Colon (tissue), 2 donors: ENCODE data around the gene ABTB1.
"Not testable (repeated sequence)": the region's sequence is repeated elsewhere in the genome, so short reads cannot be mapped to it uniquely, and the experiment has no call there.

Source experiments
- FAIRE-seq: peaks from 2 replicates; lab custom pipeline; 2012; peaks lifted over from hg19 to GRCh38; lab: Jason Lieb, UNC
- donor health status: control.
- donor health status: control.

Gene ABTB1

DNA sequence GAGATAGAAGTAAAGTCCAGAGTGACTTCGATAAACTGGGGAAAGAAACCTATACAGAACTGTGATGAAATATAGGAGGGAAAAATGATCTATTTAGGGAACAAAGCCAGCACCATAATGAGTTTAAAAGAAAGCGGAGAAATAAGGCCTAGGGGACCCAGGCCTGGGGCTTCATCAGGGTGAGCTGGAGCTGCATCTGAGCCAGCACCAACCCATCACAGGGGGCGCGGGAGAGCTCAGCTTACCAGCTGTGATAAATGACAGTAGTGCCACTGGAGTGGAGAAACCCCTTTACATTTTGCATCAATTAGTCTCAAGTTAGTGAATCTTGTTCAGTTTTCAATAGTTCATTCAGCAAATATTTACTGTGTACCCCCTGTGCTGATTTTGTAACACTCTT is 22.5 kb upstream of the ABTB1 start:
- FAIRE-seq = no peak

DNA sequence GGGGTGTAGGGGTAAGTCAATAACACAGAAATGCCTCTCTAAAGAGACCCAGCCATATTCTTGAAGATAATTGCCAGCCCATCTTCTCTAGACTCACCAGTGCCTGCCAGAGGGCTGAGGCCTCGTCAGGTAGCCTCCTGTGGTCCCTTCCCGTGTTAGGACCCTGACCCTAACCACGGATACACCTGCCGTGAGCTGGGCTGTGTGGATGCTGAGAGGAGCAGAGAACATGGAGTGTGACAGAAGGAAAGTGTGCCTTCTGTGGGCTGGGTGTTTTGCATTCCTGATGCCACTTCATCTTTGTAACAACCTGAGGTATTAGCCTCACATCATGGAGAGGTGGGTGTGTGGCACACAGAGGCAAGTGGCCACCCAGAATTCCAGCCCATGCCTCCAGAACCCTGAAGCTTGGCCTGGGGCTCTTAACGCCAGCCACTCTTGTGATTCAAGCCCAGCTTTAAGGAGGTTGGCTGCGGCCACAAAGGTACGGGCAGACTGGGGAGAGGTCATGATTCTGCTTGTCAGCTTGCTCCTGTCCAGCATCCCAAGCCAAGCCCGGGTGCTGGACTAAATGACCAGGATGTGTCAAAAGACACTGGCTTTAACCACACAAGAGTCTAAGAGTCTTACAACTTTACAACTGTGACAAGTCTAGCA is 21.1 kb upstream of the ABTB1 start:
- no peak for FAIRE-seq

DNA sequence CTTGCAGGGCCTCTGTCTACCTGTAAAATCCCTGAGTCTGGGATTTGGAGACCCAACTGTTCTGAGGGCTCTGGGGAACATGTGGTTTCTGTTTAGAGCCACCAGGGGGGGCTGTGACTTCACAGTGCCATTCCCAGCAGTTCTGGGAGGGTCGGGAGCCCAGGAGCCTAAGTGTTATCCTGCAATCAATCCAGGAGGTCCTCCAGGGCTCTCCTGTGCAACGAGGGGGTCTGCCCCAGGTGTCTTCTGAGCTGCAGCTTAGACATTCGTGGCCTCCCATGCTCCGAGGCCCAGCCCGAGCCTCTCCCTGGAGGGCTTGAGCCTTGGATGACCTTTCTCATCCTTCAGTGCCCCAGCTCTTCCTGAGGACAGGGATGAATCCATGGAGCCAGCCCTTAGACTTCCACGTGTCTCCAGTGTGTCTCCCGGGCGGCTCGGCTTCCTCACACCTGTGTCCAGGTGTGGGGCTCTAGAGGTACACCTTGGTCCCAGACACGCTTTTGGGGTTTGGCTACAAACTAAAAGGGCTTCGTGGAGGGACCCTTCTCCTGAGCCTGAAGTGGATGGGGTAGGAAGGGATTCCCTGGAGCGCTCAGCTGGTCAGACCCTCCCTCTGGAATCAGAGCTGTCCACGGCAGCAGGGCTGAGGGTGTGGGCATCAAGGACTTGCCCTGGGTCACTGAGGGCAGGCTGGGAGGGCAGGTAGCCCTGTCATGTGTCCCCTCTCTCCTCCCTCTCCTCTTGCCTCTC is 20.3 kb upstream of the ABTB1 start:
- FAIRE-seq = no peak

DNA sequence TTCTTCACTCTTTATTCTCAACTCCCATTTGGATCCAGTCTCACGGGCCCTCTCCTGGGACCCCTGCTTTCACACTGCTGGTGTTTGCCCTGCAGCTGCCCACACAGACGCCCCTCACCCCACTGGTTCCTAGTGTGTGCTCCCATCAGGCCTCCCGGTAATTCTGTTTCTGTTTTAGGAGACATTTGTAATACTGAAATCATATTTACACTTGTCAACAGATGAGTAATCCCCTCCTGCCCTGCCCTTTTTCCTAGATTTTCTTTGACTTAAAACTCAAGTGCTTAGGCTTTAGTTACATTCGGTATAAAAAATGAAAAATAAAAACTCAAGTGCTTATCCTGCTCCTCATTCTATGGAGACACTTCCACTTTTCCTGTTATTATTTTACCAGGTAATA is 18.4 kb upstream of the ABTB1 start:
- no peak for FAIRE-seq

DNA sequence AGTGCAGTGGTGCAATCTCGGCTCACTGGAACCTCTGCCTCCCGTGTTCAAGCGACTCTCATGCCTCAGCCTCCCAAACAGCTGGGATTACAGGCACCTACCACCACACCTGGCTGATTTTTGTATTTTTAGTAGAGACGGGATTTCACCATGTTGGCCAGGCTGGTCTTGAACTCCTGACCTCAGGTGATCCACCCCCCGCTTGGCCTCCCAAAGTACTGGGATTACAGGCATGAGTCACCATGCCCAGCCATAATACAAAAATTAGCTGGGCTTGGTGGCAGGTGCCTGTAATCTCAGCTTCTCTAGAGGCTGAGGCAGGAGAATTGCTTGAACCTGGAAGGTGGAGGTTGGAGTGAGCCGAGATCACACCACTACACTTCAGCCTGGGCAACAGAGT is 17.8 kb upstream of the ABTB1 start:
- FAIRE-seq = not testable (repeated sequence)

DNA sequence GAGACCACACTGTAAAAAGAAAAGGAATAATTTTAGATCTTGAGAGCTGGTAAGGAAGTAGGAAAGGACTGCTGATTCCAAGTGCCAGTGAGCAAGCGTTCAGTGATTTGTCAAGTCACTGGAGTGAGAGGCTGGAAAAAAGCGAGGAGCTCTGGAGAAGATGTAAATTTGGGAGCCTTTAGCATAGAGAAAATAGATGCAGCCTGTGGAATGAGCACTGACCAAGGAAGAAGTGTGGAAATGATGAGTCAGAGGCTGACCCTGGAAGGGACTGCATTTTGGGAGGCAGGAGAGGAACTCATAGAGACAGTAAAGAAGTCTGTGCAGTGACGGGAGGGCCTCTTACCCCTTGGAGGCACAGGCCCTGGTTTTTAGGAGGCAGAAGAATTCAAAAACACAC is 17.1 kb upstream of the ABTB1 start:
- no peak for FAIRE-seq

DNA sequence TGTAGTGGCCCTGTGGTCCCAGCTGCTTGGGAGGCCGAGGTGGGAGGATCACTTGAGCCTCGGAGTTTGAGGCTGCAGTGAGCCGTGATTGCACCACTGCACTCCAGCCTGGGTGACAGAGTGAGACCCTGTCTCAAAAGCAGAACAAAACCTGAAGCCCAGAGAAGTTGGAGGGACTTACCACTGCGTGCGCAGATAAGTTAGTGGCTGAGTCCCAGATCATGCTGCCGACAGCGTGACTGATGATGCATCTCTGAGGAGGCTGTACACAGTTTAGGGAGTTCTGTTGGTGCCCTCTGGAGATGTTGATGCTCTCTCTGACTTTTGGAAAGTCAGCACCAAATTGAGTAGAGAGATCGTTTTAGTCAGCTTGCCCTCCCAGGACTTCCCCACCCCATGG is 15.8 kb upstream of the ABTB1 start:
- no peak for FAIRE-seq

DNA sequence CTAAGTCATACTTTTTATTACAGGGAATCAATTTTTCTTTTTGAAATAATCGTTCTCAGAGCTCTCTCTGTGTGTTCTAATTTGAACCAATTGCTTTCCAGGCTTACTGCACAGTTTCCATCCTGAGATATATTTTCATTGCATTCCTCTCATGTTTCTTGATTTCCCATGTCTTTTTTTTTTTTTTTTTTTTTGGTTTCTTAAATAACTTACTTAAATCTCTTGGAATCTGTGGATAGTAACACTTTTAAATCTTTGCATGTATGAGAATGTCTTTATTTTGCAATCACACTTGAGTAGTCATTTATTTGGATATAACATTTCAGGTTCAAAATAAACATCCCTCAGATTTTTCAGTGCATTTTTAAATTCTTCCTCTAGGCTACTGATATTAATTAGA is 14.5 kb upstream of the ABTB1 start:
- no peak for FAIRE-seq

DNA sequence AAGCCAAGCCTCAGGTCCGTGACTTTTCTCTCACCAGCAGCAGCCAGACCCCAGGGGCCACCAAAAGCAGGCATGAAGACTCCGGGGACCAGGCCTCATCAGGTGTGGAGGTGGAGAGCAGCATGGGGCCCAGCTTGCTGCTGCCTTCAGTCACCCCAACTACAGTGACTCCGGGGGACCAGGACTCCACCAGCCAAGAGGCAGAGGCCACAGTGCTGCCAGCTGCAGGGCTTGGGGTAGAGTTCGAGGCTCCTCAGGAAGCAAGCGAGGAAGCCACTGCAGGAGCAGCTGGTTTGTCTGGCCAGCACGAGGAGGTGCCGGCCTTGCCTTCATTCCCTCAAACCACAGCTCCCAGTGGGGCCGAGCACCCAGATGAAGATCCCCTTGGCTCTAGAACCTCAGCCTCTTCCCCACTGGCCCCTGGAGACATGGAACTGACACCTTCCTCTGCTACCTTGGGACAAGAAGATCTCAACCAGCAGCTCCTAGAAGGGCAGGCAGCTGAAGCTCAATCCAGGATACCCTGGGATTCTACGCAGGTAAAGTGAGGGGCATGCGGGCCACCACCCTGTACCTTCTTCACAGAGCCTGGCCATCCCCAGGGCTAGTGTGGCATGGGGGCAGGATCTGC is 12.0 kb upstream of the ABTB1 start:
- no peak for FAIRE-seq

DNA sequence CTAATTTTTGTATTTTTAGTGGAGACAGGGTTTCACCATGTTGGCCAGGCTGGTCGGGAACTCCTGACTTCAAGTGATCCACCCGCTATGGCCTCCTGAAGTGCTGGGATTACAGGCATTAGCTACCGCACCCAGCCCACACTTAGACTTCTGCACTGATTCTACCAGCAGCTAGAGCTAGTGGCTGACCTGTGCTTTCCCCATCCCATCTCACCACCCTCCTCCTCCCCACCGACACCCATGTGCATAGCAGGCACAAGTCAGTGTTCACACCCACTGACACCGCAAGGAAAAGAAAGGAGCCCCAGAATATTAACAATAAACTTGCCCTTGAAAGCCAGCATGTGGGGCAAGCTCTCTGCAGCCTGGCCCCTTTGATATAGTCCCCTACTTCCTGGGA is 11.2 kb upstream of the ABTB1 start:
- no peak for FAIRE-seq

DNA sequence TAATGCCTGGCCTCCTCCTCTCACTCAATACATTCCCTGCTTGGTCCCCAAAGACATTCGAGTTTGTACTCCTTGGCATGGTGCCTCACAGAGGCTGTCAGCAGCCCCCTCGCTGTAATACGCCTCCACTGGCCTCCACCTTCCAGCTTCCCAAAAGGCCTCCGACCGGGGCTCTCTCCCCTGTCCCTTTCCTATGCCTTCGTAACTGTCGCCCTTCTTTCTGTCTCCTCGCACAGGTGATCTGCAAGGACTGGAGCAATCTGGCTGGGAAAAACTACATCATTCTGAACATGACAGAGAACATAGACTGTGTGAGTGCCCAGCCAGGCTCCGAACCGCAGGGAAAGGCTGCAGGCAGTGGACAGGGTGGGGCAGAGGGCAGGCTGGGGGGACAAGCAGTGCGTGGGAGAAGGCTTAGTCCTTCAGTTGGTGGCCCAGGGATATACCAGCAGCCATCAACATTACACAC is 10.7 kb upstream of the ABTB1 start:
- FAIRE-seq = no peak

DNA sequence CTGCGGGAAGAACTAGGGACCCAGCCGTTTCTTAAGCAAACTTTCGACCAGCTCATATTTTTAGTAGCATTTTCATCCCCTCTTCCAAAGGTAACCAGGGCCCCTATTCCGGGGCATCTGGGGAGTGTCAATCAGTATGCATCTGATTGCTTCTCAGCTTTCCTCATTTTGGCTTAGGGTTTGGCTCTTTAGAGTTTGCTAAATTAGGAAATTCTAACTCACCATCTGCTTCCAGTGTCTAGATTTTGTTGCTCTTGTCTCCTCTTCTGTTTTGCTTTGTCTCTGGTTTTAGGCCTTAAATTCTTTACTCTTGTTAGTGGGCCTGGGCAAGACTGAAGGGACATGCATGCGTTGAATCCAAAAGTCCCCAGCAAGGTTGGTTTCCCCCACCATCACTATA is 9.6 kb upstream of the ABTB1 start:
- FAIRE-seq = no peak

DNA sequence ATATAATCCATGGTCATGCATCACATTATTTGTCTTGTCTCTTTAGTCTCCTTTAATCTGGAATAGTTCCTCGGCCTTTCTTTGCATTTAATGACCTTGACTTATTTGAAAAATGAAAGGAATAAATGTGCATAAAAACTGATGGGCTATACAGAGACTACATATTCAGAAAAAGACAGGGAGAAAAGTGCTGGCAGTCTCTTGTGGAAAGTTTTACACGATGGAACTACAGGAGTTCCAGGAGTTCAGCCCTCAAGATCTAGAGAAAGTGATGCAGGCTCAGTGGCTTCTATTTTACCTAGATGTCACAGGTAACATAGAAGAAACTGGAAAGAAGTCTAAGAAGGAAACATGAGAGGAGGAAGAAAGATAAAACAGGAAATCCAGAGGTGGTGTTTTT is 7.6 kb upstream of the ABTB1 start:
- FAIRE-seq = no peak

DNA sequence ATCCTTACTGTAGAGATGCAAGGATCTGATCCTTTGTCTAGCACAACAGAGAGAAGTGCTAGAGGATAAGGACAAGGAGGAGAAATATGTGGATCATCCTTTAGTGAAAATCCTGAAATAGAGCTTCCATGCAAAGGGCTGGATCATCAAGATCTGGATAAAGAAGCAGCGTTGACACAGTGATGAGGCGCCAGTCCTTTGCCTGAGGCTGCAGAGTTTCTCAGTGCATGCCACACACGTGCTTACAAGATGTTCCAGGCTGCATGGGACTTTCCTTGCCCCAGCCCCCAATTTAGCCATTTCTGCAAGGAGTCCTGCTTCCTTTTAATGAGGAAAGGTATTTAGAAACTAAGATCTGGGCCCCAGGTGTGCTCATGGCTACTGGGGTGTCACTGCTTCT is 7.2 kb upstream of the ABTB1 start:
- no peak for FAIRE-seq

DNA sequence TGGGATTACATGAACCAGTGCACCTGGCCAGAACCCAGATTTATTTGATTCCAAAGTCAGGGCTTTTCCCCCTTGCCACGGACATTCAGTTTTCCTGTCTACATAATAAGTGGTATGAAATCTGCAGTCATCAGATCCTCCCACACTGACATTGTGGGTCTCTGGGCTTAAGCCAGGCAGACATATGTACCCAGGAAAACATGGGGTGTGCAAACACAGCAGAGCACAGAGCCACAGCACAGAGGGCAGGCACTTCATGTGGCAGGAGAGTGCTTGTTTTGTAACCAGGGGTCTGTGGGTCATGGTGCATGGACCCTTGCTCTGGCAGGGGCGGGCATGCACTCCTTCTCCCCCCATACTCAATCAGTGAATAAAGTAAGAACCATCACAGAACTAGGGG is 6.1 kb upstream of the ABTB1 start:
- no peak for FAIRE-seq

DNA sequence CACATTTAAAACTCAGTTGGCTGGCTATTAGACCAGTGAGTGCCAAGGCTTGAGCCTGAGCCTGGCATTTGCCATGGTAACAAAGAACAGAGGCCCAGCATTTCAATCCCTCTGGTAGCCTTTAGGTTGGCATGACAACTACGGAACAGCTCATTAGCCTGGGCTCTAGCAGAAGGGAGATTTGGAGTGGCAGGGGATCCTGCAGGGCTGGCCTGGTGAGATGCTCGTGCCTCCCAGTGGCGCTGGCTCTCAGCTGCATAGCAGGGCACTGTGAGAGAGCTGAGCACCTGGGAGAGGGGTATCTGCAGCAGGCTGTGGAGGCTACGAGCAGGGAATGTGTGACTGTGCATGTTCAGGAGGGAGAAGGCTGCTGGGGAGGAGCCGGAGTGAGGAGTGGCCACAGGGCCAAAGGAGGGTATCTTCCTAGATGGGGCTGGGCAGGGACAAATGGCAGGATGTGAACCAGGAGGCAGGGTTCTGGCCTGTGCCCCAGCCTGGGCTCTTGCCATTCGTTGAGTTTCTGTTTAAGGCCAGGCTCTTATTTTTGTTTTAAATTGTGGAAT is 5.6 kb upstream of the ABTB1 start:
- FAIRE-seq = no peak

DNA sequence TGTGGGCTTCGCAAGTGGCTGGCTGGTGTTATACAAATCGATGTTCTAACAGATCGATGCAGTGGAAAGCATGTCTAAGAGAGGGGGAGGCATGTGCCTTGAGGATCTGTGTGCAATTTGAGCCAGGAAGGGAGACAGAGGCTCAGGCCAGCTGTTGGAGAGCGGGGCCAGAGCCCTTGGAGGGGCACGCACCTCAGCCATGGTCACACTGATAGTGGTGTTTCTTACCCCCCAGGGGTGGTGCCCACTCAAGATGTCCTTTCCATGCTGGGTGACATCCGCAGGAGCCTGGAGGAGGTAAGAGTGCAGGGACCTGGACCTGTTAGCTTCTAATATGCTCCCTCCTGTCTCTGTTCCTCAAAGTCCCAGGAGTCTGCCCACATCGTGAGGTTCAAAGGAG is 3.8 kb upstream of the ABTB1 start:
- FAIRE-seq = no peak

DNA sequence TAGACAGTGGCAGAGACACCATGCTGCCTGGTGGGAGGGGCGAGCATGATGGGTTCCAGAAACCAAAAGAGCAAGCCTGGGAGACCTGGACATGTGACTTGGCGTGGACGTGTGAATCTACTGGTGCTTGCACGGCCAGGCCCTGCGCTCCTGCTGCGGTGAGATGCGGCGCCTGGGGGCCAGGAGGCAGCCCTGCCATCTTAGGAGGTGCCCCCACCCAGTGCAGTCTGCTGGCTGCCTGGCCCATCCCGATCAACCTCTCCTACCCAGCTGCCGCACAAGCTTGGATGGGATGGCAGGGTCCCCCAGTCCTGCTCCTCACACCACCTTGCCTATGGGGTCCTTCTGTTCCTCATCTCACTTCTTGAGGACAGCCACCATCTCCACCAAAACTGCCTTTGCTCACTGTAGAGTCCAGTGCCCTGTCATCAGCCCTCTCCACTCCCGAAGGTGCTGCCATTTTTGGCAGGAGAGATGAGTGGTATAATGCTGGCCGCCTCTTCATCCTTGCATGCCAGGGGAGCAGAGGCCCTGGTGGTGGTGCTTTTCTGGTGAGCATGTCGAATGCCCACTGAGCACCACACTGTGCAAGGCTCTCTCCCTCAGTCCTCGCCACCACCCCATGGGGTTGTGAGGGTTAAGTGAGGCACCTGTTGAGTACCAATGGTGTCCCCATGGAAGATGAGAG is 3.1 kb upstream of the ABTB1 start:
- no peak for FAIRE-seq

DNA sequence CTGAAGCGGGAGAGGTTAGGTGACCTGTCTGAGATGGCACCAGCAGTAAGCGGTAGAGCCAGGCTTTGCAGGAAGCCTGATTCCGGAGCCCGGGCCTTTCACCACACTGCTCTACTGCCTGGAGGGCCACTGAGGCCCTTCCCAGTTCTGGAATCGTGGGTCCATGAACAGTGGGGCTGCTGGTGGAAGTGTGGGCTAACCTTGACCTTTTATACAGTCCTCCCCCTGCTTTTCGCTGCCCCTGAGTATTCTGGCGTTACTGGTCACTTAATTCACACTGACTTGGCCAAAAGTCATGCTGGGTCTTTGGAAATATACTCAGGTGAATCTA is 2.6 kb upstream of the ABTB1 start:
- FAIRE-seq = no peak

DNA sequence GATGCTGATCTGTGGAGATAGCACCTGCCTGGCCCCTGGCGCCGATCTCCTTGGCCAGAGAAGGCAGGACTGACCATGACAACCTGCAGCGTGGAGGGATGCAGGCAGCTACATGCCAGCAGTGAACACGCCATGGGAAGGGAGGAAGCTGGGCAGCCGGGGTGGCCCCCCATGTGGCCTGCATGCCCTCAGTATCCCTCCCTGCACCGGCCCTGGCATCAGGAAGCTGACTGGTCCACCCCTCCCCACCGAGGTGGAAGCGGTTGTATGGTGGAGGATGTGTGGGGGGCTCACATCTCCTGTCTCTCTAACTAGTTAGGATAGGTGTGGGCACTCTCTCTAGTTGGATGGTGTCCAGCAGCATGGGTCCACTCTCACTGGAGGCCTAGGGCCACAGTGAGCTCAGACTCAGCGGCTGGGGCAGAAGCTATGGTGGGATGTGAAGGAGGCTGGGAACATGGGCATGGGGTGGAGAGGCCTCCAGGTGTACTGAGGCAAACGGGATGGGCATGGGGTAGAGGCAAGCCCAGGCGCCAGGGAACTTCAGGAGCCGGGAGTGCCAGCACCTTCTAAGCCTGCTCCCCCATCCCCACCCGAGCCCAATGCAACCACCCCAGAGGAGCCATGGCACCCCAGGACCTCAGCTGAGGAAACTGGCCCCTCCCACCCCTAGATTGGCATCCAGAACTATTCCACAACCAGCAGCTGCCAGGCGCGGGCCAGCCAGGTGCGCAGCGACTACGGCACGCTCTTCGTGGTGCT is 1.8 kb upstream of the ABTB1 start:
- no peak for FAIRE-seq

DNA sequence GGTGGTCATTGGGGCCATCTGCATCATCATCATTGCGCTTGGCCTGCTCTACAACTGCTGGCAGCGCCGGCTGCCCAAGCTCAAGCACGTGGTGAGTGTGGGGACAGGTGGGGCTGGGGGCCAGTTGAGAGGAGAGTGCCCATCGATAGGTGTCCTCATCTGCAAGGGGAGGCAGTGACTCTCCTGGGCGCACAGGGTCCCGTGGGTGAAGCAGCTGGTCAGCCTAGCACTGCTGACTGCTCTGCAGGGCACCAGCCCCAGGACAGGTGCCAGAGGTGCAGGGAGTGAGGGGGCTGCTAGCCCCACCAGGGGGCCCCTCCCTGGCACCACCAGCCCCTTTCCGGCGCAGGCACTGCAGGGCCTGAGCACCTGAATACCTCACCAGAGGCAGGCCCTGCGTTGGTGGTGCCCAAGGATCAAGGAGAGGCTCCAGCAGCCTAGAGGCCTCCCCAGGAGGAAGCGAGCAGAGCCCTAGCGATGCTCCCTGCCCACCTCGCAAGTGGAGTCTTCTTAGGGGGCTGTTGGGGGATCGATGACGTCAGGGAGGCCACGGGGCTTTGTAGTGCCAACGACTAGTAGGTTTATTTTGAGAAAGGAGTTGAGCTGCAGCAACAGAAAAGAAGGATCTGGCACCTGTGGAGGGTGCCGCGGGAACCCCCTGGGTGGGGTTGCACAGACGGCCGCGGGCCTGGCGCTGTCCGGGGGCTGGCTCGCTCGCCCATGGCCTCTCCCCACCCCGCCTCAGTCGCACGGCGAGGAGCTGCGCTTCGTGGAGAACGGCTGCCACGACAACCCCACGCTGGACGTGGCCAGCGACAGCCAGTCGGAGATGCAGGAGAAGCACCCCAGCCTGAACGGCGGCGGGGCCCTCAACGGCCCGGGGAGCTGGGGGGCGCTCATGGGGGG is 976 bp upstream of the ABTB1 start:
- no peak for FAIRE-seq
